Smooth muscle cell (in vitro differentiated cells): ENCODE data around the gene NFIA. TPM values are rescaled to one million over a fixed set of nuclear protein-coding genes. Genes with fewer than 3 reads are reported as not detected.

Source experiments
- DNase-seq: peaks from one replicate; lab custom pipeline; 2025; ENCODE audit not compliant: unreplicated experiment; lab: John Stamatoyannopoulos, UW
- H2AFZ ChIP-seq: fragments of 200-600 bp; sonication (generic); 2 replicates; pipeline ENCODE4 v1.6.0; 2016; ENCODE audit warnings: antibody characterized with exemption, low read depth, mild to moderate bottlenecking
- H3F3A ChIP-seq: fragments of 200-600 bp; sonication (generic); 2 replicates; pipeline ENCODE4 v1.6.0; 2017; ENCODE audit warnings: antibody characterized with exemption, low read depth
- H3K27ac ChIP-seq: fragments of 200-600 bp; sonication (generic); 2 replicates; pipeline ENCODE4 v1.5.1; 2016; ENCODE audit warnings: low read depth, mild to moderate bottlenecking
- H3K27me3 ChIP-seq: fragments of 200-600 bp; sonication (generic); 2 replicates; pipeline ENCODE4 v1.6.1; 2016; ENCODE audit warnings: low read depth, mild to moderate bottlenecking
- H3K36me3 ChIP-seq: fragments of 200-600 bp; sonication (generic); 2 replicates; pipeline ENCODE4 v1.5.1; 2016; ENCODE audit warnings: low read depth
- H3K4me1 ChIP-seq: fragments of 200-600 bp; sonication (generic); 2 replicates; pipeline ENCODE4 v1.5.1; 2016; ENCODE audit warnings: low read depth
- H3K4me2 ChIP-seq: fragments of 200-600 bp; sonication (generic); 2 replicates; pipeline ENCODE4 v1.6.0; 2016; ENCODE audit warnings: mild to moderate bottlenecking
- H3K4me3 ChIP-seq: fragments of 200-600 bp; sonication (generic); 2 replicates; pipeline ENCODE4 v1.5.1; 2016; ENCODE audit warnings: mild to moderate bottlenecking
- H3K79me2 ChIP-seq: fragments of 200-600 bp; sonication (generic); 2 replicates; pipeline ENCODE4 v1.6.0; 2016; ENCODE audit warnings: low read depth, mild to moderate bottlenecking
- H3K9ac ChIP-seq: fragments of 200-600 bp; sonication (generic); 2 replicates; pipeline ENCODE4 v1.6.0; 2016; ENCODE audit warnings: low read depth
- H3K9me3 ChIP-seq: fragments of 200-600 bp; sonication (generic); replicated peaks from 2 replicates; pipeline ENCODE4 v1.5.1; 2016; ENCODE audit warnings: low read depth
- H4K20me1 ChIP-seq: fragments of 200-600 bp; sonication (generic); 2 replicates; pipeline ENCODE4 v1.6.0; 2016; ENCODE audit warnings: low read depth
- CTCF ChIP-seq: fragments of 200-600 bp; sonication (generic); IDR thresholded peaks from 2 replicates; pipeline ENCODE4 v1.5.1; 2017; ENCODE audit warnings: borderline replicate concordance, mild to moderate bottlenecking, antibody characterized with exemption; ENCODE audit not compliant: insufficient read depth, poor library complexity, severe bottlenecking
- WGBS: methylation state at CpG from one replicate; pipeline ENCODE4 v1.1.7; 2016; ENCODE audit warnings: low lambda C conversion rate; 5-methylcytosine and 5-hydroxymethylcytosine counted together
- polyA plus RNA-seq: library from polyadenylated mRNA; unstranded; fragments of >200 nt; fragmentation: Nextera tagmentation; extraction: Ambion mirVana; gene quantifications from 2 replicates; pipeline ENCODE4 v1.2.1, GENCODE V29; 2016
- total RNA-seq: library from RNA; depleted of rRNA; stranded (reverse); fragments of >200 nt; gene quantifications from 2 replicates; pipeline ENCODE4 v1.2.3, GENCODE V29; 2014

Gene NFIA
- total and polyA plus RNA-seq, 2 experiments from 2014 or later, result 5.0 to 6.2 TPM

GRCh38 chr1:61167309-61167708, 84.9 kb downstream of the NFIA start:
- no peak overlapping the region for H3K9ac ChIP-seq
- no peaks in the 10 kb centered on the region for H4K20me1 ChIP-seq
- no peaks in the 10 kb centered on the region for H3K36me3 ChIP-seq
- no peak overlapping the region for H3K4me3 ChIP-seq
- H3K4me1 ChIP-seq, result peaks cover 4% of the 10 kb centered on the region
- H3F3A ChIP-seq, result no peaks in the 10 kb centered on the region
- DNase-seq, result no peak
- no peaks in the 10 kb centered on the region for H3K79me2 ChIP-seq
- H3K27me3 ChIP-seq, result no peaks in the 10 kb centered on the region
- no peak overlapping the region for H2AFZ ChIP-seq
- H3K27ac ChIP-seq, result no peak overlapping the region
- WGBS, result 97% methylated on average over 1 of the region's 1 CpG
- TF ChIP-seq CTCF, result no peak
- no peak overlapping the region for H3K4me2 ChIP-seq
- no peaks in the 10 kb centered on the region for H3K9me3 ChIP-seq

- Histone ChIP-seq H4K20me1 (no peaks in the 10 kb centered on the region), H3K4me1 (no peaks in the 10 kb centered on the region), H2AFZ (no peak overlapping the region), H3K4me2 (no peak overlapping the region), H3K36me3 (no peaks in the 10 kb centered on the region), H3K27me3 (no peaks in the 10 kb centered on the region), H3K4me3 (no peak overlapping the region), H3F3A (no peaks in the 10 kb centered on the region), H3K9ac (no peak overlapping the region), H3K27ac (no peak overlapping the region), H3K9me3 (no peaks in the 10 kb centered on the region), H3K79me2 (no peaks in the 10 kb centered on the region)
- no peak for DNase-seq
- no peak for TF ChIP-seq CTCF
These were observed 86.7 kb downstream of the NFIA start for GRCh38 chr1:61169045-61169444.

- Histone ChIP-seq H2AFZ (no peak overlapping the region), H4K20me1 (no peaks in the 10 kb centered on the region), H3K27me3 (no peaks in the 10 kb centered on the region), H3K27ac (no peak overlapping the region), H3K4me1 (no peaks in the 10 kb centered on the region), H3K4me2 (no peak overlapping the region), H3K36me3 (no peaks in the 10 kb centered on the region), H3K4me3 (no peak overlapping the region), H3K9me3 (no peaks in the 10 kb centered on the region), H3K9ac (no peak overlapping the region), H3K79me2 (no peaks in the 10 kb centered on the region), H3F3A (no peaks in the 10 kb centered on the region)
- TF ChIP-seq CTCF, result no peak
- DNase-seq, result no peak
- 92% methylated on average over 3 of the region's 3 CpGs for WGBS
These were observed 87.3 kb downstream of the NFIA start for GRCh38 chr1:61169634-61170033.

GRCh38 chr1:61170328-61171238, 88.2 kb downstream of the NFIA start:
- Histone ChIP-seq H4K20me1 (peaks cover 3% of the 10 kb centered on the region), H3K9me3 (no peaks in the 10 kb centered on the region), H3K27ac (no peak overlapping the region), H3K36me3 (no peaks in the 10 kb centered on the region), H3K4me1 (no peaks in the 10 kb centered on the region), H3K4me2 (peak overlapping the region; percentile 12), H3K79me2 (no peaks in the 10 kb centered on the region), H3K9ac (no peak overlapping the region), H3K27me3 (no peaks in the 10 kb centered on the region), H2AFZ (no peak overlapping the region), H3K4me3 (no peak overlapping the region), H3F3A (no peaks in the 10 kb centered on the region)
- no peak for DNase-seq
- TF ChIP-seq CTCF, result no peak
- WGBS, result 51% methylated on average over 6 of the region's 6 CpGs
